ENCODE results near the gene MAPK14.

MAPK14 gene

GRCh38 chr6:36098253-36098919 lies 70.8 kb downstream of the MAPK14 start:
- no peak for TF ChIP-seq CTCF (IDR thresholded peaks at IDR 0.05; ENCODE audit: low read depth, low read length, missing control alignments)
- H3K4me3 ChIP-seq (ENCODE audit: low read depth, low read length), result no peak overlapping the region
- DNase-seq (ENCODE audit: low read depth), result no peak

- no peak overlapping the region for H3K4me3 ChIP-seq (ENCODE audit: low read depth, low read length)
- DNase-seq (ENCODE audit: low read depth), result no peak
- TF ChIP-seq CTCF (IDR thresholded peaks at IDR 0.05; ENCODE audit: low read depth, low read length, missing control alignments), result no peak
Observed at GRCh38 chr6:36098920-36099647, 71.5 kb downstream of the MAPK14 start.

- no peak overlapping the region for H3K4me3 ChIP-seq (ENCODE audit: low read depth, low read length)
- DNase-seq (ENCODE audit: low read depth), result no peak
- TF ChIP-seq CTCF (IDR thresholded peaks at IDR 0.05; ENCODE audit: low read depth, low read length, missing control alignments), result no peak
Observed at GRCh38 chr6:36099869-36100483, 72.4 kb downstream of the MAPK14 start.

GRCh38 chr6:36101691-36102090 lies 74.1 kb downstream of the MAPK14 start:
- DNase-seq (ENCODE audit: low read depth), result no peak
- no peak for TF ChIP-seq CTCF (IDR thresholded peaks at IDR 0.05; ENCODE audit: low read depth, low read length, missing control alignments)
- no peak overlapping the region for H3K4me3 ChIP-seq (ENCODE audit: low read depth, low read length)

GRCh38 chr6:36102853-36103252 lies 75.2 kb downstream of the MAPK14 start:
- TF ChIP-seq CTCF (IDR thresholded peaks at IDR 0.05; ENCODE audit: low read depth, low read length, missing control alignments), result no peak
- H3K4me3 ChIP-seq (ENCODE audit: low read depth, low read length), result no peak overlapping the region
- no peak for DNase-seq (ENCODE audit: low read depth)

- no peak overlapping the region for H3K4me3 ChIP-seq (ENCODE audit: low read depth, low read length)
- TF ChIP-seq CTCF (IDR thresholded peaks at IDR 0.05; ENCODE audit: low read depth, low read length, missing control alignments), result no peak
- no peak for DNase-seq (ENCODE audit: low read depth)
Observed at GRCh38 chr6:36104836-36105235, 77.2 kb downstream of the MAPK14 start.

Measured in GM12864 (cell line).